GM10266 (cell line): ENCODE data around the gene LRRC19.

Source experiments
- DNase-seq: peaks from one replicate; pipeline ENCODE4 v3.0.0; 2012; ENCODE audit errors: extremely low spot score
- CTCF ChIP-seq: IDR thresholded peaks from 2 replicates; pipeline ENCODE4 v1.5.1; 2012; ENCODE audit warnings: mild to moderate bottlenecking, low read depth; ENCODE audit not compliant: control insufficient read depth, insufficient read depth; ENCODE audit errors: missing control alignments

Gene LRRC19

GRCh38 chr9:26995810-26996209 lies 9.7 kb downstream of the LRRC19 start:
- DNase-seq: no peak
- no peak for TF ChIP-seq CTCF

GRCh38 chr9:26983340-26983739 lies 22.1 kb downstream of the LRRC19 start:
- TF ChIP-seq CTCF: no peak
- DNase-seq: no peak

GRCh38 chr9:26975728-26976707 lies 29.5 kb downstream of the LRRC19 start:
- no peak for TF ChIP-seq CTCF
- no peak for DNase-seq

- no peak for DNase-seq
Observed at GRCh38 chr9:26974927-26975326, 30.5 kb downstream of the LRRC19 start.

GRCh38 chr9:26973989-26974388 lies 31.5 kb downstream of the LRRC19 start:
- TF ChIP-seq CTCF: no peak
- no peak for DNase-seq

More at GRCh38 chr9:26974927-26975326, 30.5 kb downstream of the LRRC19 start:
- TF ChIP-seq CTCF: no peak

GRCh38 chr9:26971721-26972120 lies 33.8 kb downstream of the LRRC19 start:
- no peak for TF ChIP-seq CTCF
- DNase-seq: no peak

GRCh38 chr9:26956860-26957233 lies 48.6 kb downstream of the LRRC19 start:
- no peak for DNase-seq
- TF ChIP-seq CTCF: no peak
